Medulla oblongata (tissue), 1 donor: Measurements from ENCODE around the gene FIBIN.
"Not testable (repeated sequence)": the region's sequence is repeated elsewhere in the genome, so short reads cannot be mapped to it uniquely, and the experiment has no call there.

Experiments used
- DNase-seq: peaks from one replicate; pipeline ENCODE4 v3.0.0-alpha.2; 2015; ENCODE audit errors: extremely low spot score

FIBIN gene

DNA sequence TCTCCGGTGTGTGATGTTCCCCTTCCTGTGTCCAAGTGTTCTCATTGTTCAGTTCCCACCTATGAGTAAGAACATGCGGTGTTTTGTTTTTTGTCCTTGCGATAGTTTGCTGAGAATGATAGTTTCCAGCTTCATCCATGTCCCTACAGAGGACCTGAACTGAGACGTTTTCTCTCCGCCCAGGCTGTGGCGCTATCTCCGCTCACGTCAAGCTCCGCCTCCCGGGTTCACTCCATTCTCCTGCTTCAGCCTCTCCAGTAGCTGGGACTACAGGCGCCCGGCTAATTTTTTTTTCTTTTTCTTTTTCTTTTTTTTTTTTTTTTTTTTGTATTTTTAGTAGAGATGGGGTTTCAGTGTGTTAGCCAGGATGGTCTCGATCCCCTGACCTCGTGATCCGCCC lies 16.7 kb upstream of the FIBIN start:
- not testable (repeated sequence) for DNase-seq

DNA sequence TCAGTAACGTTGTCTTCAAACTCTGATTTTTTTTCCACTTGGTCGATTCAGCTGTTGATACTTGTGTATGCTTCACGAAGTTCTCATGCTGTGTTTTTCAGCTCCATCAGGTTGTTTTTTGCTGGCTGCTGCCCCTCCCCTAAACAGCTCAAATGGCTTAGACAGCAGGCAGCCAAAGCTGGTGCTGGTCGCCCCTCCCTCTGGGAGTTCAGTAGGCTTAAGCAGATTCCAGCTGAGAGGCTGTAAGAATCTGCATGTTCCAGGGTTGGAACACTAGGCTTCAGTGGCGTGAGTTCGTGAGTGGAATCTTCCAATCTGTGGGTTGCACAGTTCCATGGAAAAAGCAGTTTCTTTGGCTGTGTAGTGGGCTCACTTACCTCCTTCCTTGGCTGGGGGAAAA lies 10.3 kb upstream of the FIBIN start:
- no peak for DNase-seq

- DNase-seq, result no peak
These were observed 8.4 kb upstream of the FIBIN start for GRCh38 chr11:26985470-26985869.

- no peak for DNase-seq
These were observed 8.0 kb upstream of the FIBIN start for GRCh38 chr11:26985943-26986342.

DNA sequence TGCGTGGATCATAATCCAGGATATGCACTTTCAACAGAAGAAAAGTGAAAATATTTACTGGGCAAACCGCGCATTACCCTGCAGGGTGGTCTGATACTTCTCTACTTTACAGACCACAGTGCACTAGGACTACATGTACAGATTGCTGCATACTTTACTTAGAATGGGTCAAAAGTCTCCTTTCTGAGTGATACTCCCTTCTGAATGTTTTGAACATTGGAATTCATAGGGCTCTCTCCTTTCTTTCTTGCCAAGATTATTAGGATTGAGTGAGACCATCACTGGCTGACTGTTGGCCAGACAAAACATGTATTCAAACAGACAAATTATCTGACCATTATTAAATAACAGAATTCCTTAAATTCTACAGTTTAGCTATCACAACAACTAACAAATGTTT lies 6.6 kb upstream of the FIBIN start:
- DNase-seq, result no peak

DNA sequence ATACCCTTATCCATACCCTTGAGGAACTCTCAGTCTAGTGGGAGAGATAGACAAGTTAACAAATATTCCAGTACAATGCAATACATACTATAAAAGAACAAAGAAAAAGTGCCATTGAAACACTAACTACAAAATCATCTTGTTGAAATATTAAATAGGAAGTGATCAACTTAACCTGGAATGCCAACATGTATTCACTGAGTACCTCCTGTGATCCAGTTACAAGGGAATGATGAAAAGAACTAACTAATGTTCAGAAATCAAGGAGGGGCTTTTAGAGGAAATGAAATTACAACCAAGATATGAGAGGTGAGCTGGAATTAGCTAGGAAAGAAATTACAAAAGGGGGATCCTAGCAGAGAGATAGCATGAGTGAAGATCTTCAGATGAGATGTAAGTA lies 6.2 kb upstream of the FIBIN start:
- DNase-seq, result no peak

DNA sequence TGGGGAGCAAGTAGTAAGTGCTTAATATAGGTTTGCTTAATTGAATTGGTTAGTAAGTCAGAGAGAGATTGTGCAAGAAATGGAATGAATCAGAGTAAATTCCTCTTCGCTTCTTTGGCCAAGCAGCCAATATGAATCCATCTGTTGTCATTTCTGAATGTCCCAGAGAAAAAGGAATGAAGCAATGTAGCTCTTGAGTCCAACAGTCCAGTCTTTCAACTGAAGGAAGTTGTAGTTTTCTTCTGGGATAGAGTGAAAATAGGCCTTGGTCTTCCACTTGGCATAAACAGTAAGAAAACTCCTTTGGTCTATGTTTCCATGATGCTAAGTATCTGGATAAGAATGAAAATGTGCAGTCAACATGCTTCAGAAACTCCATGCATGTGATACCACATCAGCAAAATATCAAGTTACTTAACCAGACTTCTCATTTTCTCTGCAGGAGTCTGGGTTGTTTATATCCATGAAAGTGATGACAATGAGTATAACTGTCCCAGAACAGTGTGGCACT lies 1.8 kb upstream of the FIBIN start:
- DNase-seq, result no peak

GRCh38 chr11:26994631-26995095 lies 751 bp downstream of the FIBIN start:
- no peak for DNase-seq

- DNase-seq, result no peak
These were observed 2.0 kb downstream of the FIBIN start for GRCh38 chr11:26995701-26996460.

DNA sequence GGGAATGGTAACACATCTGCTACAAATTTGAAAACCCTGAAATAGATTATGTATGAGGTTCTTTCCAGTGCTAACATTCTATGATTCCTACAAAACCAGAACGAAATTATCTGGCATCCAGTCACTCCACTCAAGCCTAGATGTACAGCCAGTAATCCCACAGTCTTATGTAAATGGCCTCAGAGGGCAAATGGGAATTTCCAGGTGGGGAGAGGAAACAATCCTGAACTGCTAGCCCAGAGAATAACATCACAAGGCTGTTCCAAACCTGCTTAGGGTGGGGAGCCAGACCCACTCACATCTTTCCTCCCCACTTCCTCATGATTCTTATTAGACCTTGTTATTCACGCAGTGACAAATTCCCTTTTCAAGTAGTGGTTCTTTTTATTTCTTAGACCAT lies 3.5 kb downstream of the FIBIN start:
- no peak for DNase-seq

- not testable (repeated sequence) for DNase-seq
These were observed 7.3 kb downstream of the FIBIN start for GRCh38 chr11:27001136-27001730.

- DNase-seq, result no peak
These were observed 8.5 kb downstream of the FIBIN start for GRCh38 chr11:27002431-27002830.

- no peak for DNase-seq
These were observed 8.9 kb downstream of the FIBIN start for GRCh38 chr11:27002838-27003237.

- DNase-seq, result no peak
These were observed 10.2 kb downstream of the FIBIN start for GRCh38 chr11:27004103-27004502.

DNA sequence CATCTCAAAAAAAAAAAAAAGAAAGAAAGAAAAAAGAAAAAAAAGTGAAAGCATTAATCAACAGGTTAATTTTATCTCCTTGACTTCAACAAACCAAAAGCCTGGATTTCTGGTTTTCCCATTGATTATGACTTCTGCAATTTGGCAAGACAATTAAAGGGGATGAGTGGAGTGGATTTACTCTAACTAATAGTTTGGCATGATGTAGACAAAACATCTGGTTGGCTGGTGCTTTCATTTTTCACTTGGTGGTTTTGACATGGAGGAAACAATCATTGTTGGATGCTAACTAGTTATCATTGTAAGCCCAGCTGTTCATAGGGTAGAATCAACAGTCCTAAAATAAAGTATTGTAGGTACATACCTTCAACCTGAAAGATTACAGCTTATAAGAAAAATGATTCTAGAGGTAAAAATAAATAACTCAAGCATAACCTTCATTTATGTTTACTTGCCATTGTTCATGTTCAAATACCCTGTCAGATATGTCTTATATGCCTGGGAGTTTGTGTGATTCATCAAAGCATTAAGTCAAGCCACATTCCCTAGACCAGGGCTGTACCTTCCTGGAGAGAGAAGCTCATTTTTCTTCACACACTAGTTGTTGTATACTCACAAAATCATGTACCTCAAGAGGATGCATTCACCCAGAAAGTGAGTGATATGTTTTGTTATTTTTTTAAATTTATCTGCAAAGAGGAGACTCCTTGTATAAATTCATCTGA lies 15.1 kb downstream of the FIBIN start:
- DNase-seq, result no peak

DNA sequence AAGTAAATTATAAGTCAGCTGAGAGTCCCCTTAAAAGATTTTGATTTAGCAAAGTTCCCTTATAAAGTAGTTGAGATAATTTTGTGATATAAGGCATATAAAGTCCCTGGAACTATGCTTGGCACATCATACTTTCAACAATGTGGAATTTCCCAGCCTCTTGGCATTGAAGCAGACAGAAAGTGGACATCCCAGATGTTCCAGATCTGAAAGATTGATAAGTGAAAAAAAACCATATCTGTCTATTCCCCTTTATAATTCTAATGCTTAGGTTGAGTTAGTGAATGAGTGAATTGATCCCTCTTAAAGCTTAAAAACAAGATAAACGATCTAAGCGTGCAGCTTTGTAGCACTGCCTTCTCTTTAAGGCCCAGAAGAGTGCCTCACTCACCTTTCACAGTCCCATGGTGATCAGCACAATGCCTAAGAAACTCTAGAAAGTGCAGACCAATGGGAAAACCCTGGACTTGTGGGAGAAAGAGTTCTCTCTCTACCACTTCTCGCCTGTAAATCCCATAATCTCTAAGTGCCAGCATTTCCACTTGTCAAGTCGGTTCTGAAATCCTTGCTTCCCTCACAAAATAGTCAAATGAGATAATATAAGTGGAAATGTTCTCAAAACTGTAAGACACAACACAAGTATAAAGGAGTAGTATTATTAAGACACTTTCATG lies 17.8 kb downstream of the FIBIN start:
- peak; percentile 51 for DNase-seq

DNA sequence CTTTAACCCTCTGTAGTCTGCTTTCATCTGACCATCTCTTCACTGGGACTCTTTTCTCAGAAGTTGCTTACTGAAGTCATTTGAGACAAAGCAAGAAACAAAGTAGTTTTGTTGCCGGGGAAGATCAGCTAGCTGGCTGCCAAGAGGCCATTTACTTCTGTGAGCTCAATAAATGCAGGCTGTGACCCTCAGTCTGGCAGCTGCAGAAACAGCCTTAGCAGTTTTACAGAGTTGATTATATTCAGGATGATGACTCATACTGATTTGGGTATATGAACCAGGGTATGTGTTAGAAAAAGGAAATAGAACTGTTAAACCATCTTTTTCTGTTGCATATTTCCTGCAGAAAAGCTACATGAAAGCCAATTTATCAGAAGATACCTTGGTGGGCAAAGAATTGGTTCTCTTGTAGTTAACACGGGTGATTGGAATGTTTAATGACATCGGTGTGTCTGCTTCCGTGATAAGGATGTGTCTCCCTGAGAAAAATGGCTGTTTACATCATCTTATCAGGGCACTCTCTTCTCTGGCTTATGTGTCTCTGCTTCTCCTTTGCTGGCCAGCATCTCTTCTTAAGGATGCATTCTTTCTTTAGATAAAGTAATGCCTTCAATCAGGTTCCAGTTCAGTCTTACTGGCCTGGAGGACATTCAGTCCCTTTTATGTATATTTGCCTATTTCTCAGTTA lies 18.5 kb downstream of the FIBIN start:
- peak; percentile 70 for DNase-seq

DNA sequence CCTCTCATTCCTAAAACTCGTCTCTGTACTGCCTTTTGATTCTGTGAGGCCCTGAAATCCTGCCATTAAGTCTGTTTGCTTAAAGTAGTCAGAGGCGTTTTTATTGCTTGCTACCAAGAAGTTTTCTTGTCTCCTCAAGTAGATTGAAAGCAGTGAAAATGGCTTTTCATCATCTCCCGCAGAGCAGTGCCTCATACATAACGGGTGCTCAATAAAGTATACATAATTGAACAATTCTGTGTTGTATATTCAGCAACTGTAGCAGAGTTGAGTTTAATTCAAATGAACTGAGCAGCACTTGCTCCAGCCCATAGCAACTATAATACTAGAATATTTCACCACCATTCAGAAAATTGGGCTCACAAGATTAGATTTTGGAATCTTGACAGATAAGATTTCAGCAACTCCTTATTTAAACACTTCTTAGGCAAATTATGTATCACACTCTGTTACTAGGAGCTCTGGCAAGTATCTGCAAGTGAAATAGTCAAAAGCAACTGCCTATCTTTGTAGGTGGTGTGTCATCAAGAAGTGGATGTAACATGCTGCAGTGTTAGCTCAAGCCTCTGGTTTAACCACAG lies 20.0 kb downstream of the FIBIN start:
- no peak for DNase-seq

GRCh38 chr11:27018902-27019529 lies 25.1 kb downstream of the FIBIN start:
- no peak for DNase-seq

- no peak for DNase-seq
These were observed 26.8 kb downstream of the FIBIN start for GRCh38 chr11:27020751-27021150.
